GM19467 (cell line): ENCODE measurements around the gene DNAH8.

ENCODE experiments used
- ATAC-seq: cut with Tn5 transposase; IDR thresholded peaks from one replicate; pipeline ENCODE4 v1.9.1; 2021; ENCODE audit warnings: mild to moderate bottlenecking, moderate library complexity; ENCODE audit not compliant: unreplicated experiment

DNAH8 gene

DNA sequence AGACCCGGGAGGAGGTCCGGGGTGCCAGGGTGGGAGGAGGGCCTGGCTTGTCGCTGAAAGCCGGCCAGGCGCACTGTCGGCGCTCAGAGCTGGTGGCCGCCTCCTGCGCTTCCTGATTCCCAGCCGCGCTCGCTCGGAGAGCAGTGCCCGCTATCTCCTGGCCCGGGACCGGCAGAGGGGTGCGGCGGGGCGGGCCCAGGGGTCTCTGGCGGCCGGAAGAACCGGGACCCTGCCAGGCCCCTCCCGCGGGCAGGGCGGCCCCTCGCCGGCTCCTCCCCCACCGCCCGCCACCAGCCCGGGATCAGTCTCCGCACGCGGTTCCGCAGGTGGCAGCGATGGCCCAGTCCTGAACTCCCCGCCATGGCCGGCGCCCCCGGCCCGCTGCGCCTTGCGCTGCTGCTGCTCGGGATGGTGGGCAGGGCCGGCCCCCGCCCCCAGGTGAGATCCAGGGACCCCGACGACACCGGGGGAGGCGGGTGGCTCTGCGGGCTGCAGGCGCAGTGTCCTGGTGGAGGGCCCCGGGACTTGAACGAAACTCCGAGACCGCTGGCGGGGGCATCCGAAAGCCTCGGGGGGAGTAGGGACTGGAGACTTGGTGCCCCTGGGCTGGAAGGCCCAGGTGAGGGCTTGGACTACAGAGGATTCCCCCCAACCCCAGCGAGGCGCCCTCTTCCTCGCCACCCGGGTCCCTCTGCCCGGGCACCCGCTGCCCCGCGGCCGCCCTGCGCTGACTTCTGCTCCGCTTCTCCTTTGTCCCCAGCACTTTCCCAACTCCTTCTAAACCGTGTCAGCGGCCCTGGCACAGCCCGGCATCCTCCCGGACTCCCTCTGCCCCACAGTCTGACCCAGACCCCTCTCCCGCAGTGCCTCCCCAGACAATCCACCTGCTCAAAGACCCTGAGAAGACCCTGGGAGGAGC is 333.6 kb downstream of the DNAH8 start, which contains the start of gene GLP1R:
GLP1R (plus strand) TSS at position 301 of the 919 bp plus-strand sequence; CDS start at position 361, 60 bp downstream.
- no peak for ATAC-seq

GRCh38 chr6:39049575-39050283 is 334.6 kb downstream of the DNAH8 start:
- no peak for ATAC-seq

DNA sequence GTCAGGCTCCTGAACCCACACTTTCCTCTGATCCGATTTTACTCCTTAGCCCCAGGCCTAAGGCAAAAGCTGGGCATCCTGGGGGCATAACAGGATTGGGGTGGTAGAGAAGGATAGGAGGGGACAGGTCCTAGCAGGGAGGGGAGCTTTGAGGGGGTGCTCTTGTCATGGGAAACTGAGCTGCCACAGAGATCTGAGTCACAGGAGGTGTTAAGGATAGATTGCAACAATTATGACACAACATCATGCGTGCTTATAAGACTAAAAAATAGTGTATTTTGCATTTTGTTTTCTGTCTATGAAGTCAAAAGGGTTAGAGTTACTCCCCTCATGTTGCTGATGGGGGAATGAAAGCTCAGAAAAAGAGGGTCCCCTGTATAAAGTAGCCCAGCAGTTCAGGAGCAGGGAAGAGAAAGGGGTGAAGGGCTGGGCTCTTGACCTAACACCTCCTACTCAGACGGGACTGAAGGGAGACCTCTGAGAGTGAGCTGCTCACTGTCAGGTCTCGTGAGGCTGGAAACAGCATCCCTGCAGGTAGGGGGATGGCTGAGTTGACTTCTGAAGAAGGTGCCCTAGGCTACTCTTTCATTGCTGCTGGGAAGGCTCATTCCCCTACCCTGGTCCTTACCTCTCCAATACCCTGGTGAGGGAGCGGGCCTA is 335.5 kb downstream of the DNAH8 start:
- no peak for ATAC-seq

GRCh38 chr6:39051399-39052122 is 336.4 kb downstream of the DNAH8 start:
- no peak for ATAC-seq

DNA sequence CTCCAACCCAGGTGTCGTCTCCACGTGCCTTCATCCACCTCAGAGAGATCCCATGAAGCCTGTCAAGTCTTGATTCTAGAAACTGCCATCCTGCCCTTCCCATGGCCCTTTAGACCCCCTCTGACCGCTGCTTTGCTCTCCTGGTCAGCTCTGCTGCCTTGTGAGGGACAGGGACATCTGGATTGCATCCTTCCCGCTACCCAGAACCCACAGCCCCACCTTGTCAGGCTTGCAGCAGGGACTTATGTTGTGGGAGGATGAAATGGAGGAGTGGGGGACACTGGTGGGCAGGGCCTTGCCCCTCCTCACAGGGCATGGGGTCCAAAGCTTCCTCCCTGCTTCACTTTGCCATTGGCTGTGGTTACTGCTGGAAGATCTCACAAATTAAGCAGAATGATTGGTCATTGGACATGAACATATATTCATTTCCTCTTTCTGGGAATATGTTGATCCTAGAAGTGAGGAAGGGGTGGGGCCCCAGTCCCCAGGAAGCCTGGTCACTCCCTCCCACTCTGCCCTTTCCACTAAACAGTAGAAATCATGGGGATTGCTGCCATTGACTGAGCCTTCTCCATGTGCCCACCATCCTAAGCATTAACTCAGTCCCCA is 338.0 kb downstream of the DNAH8 start:
- no peak for ATAC-seq

GRCh38 chr6:39053854-39054576 is 338.9 kb downstream of the DNAH8 start:
- no peak for ATAC-seq

- no peak for ATAC-seq
Observed at GRCh38 chr6:39054577-39055142, 339.5 kb downstream of the DNAH8 start.

- no peak for ATAC-seq
Observed at GRCh38 chr6:39055661-39056060, 340.6 kb downstream of the DNAH8 start.

DNA sequence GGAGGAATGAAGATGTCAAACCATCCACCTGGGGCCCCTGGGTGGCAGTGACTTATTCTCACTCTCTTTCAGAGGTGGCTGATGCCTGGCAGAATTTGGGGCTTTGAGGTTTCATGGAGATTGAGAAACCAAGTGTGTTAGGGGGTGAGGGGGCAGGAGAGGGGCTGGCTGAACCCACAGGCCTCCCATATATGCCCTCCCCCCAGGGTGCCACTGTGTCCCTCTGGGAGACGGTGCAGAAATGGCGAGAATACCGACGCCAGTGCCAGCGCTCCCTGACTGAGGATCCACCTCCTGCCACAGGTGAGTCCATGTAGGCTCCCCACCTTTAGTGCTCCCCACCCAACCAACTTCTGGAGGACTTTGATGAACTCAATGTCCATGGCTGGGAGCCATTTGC is 341.1 kb downstream of the DNAH8 start:
- no peak for ATAC-seq

- no peak for ATAC-seq
Observed at GRCh38 chr6:39056681-39057080, 341.6 kb downstream of the DNAH8 start.

DNA sequence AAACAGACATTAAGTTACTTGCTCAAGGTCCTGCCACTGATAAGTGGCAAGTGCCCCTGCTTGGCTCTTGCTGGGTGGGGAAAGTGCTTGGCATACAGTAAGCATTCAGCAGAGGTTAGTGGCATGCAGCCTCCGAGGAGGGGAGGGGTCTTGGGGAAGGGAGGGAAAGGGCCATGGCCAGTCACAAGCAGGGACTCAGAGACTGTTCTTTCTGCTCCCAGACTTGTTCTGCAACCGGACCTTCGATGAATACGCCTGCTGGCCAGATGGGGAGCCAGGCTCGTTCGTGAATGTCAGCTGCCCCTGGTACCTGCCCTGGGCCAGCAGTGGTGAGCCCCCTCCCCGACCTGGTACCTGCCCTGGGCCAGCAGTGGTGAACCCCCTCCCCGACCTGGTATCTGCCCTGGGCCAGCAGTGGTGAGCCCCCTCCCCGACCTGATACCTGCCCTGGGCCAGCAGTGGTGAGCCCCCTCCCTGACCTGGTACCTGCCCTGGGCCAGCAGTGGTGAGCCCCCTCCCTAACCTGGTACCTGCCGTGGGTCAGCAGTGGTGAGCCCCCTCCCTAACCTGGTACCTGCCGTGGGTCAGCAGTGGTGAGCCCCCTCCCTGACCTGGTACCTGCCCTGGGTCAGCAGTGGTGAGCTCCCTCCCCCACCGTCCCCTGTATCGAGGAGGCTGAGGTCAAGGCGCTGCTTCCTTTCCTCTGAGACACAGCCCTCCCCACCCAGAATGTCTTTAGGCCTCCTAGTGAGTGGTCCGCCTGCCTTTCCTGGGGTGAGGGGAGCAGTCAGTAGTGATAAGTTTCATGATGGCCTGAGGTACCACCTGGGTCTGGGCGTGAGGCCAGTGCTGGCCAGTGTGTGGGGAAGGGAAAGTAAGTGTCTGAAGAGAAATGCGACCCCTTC is 342.4 kb downstream of the DNAH8 start:
- ATAC-seq: no peak

DNA sequence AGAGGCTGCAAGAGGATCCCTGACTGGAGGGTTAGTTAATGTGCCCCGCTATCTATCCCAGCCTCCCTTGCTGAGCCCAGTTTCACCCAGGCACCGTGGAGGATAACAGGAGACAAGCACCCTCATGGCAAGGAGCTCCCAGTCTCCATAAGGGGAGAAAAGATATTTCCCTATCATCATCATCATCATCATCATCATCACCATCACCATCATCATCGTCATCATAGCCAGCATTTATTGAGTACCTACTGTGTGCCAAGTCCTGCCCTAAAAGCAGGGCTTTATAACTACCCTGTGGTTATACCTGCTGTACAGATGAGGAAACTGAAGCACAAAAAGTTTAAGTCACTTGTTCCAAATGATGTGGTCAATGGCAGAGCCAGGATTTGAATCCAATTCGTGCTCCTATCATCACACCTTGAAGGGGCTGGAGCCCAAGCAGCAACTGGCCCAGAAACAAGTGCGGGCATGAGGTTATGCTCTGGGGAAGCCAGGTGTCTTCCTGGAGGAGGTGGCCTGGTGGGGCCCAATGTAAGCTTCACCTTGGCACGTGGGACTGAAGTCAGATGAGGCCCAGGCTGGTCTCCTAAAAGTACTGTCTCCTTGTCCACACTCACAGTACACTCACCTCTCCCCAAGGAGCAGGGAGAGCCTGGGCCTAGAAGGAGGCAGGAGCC is 343.5 kb downstream of the DNAH8 start:
- no peak for ATAC-seq

GRCh38 chr6:39059496-39060310 is 344.6 kb downstream of the DNAH8 start:
- no peak for ATAC-seq

GRCh38 chr6:39060467-39061160 is 345.5 kb downstream of the DNAH8 start:
- ATAC-seq: no peak

DNA sequence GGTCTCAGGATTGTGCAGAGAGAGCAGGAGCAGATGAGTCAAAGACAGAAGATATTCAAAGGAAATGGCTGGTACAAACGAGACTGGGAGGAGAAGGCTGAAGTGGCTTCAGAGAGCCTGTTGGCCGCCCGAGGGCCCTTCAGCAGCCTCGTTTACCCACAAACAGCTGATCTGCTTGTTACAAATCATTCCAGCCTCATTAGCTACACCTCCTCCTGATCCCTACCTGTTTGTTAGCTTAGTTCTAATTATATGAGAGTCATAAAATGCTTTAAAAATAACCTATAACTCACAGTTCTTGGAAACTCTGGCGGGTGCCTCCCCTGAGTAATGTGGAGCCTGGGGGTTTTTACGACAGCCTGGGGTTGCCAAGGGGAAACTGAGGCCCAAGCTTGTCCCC is 346.1 kb downstream of the DNAH8 start:
- no peak for ATAC-seq

GRCh38 chr6:39061588-39061987 is 346.5 kb downstream of the DNAH8 start:
- ATAC-seq: no peak
